Colonic mucosa (tissue), 4 donors: ENCODE results near the gene SLC10A7. TPM values are rescaled to one million over a fixed set of nuclear protein-coding genes. Genes with fewer than 3 reads are reported as not detected.

Experiments used
- DNase-seq: peaks from one replicate; pipeline ENCODE4 v3.0.0-alpha.2; 2020
- H3K27ac ChIP-seq: fragments of 200-600 bp; one replicate; pipeline ENCODE4 v1.8.0; 2021
- H3K27me3 ChIP-seq: fragments of 200-600 bp; one replicate; pipeline ENCODE4 v1.8.0; 2021
- H3K36me3 ChIP-seq: fragments of 200-600 bp; one replicate; pipeline ENCODE4 v1.8.0; 2021
- H3K4me1 ChIP-seq: fragments of 200-600 bp; one replicate; pipeline ENCODE4 v1.8.0; 2021; ENCODE audit warnings: mild to moderate bottlenecking
- H3K4me3 ChIP-seq: fragments of 200-600 bp; one replicate; pipeline ENCODE4 v1.8.0; 2021
- H3K9ac ChIP-seq, 2 donors: one replicate each; pipeline ENCODE4 v1.7.0; 2013; ENCODE audit warnings: control low read depth in 2 of 2, low read depth in 2 of 2, low read length in 2 of 2
- H3K9me3 ChIP-seq: fragments of 200-600 bp; one replicate; pipeline ENCODE4 v1.8.0; 2021
- intact Hi-C: fragments of 100-400 bp; cut with DNase I; formaldehyde crosslinking; loops from one replicate; pipeline ENCODE4 v1.14.1; 2022
- total RNA-seq, 2 donors: library from RNA; stranded (reverse); fragmentation: NEBNext Ultra II Directional in 1 of 2; extraction: Animal tissue kit (Norgen Biotek cat#: 25700) in 1 of 2; gene quantifications; one replicate each; pipeline ENCODE4 v1.2.1, GENCODE V29; 2021
- TF ChIP-seq, protein P1 (sequence below): fragments of 200-600 bp; IDR thresholded peaks from one replicate; pipeline ENCODE4 v1.8.0; 2022; ENCODE audit warnings: antibody characterized with exemption, mild to moderate bottlenecking
- donor health status: healthy.
- donor health status: DM: no; HTN: no; CAD: no.
- donor health status: DM: no; HTN: no; CAD: no.

SLC10A7 gene
- total RNA-seq, 2 donors from 2014 or later: 17.4 to 19.2 TPM

DNA sequence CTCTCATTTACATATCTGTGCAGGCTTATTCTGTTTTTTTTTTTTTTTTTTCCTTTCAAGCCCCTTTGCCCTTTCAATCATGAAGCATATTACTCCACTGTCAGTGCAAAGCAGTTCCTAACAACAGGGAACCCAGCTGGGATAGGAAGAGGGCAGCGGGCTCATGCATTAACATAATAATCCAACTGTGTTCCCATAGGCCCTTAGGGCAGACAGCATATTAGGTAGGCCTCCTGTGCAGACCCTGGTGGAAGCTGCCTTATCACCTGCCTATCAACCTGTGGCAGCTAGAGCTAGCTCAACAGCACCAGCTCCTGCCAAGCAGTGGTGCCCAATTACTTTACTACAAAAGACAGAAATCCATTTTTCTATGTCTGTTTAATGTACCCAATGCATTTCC is 49.3 kb downstream of the SLC10A7 start:
- Histone ChIP-seq H3K9ac (no peak overlapping the region), H3K27ac (no peak overlapping the region), H3K27me3 (no peaks in the 10 kb centered on the region), H3K9me3 (no peaks in the 10 kb centered on the region), H3K4me1 (no peaks in the 10 kb centered on the region), H3K36me3 (no peaks in the 10 kb centered on the region), H3K4me3 (no peak overlapping the region)
- DNase-seq: no peak
- TF ChIP-seq, protein P1, sequence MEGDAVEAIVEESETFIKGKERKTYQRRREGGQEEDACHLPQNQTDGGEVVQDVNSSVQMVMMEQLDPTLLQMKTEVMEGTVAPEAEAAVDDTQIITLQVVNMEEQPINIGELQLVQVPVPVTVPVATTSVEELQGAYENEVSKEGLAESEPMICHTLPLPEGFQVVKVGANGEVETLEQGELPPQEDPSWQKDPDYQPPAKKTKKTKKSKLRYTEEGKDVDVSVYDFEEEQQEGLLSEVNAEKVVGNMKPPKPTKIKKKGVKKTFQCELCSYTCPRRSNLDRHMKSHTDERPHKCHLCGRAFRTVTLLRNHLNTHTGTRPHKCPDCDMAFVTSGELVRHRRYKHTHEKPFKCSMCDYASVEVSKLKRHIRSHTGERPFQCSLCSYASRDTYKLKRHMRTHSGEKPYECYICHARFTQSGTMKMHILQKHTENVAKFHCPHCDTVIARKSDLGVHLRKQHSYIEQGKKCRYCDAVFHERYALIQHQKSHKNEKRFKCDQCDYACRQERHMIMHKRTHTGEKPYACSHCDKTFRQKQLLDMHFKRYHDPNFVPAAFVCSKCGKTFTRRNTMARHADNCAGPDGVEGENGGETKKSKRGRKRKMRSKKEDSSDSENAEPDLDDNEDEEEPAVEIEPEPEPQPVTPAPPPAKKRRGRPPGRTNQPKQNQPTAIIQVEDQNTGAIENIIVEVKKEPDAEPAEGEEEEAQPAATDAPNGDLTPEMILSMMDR: no peak
- intact Hi-C loops: no loop called here

DNA sequence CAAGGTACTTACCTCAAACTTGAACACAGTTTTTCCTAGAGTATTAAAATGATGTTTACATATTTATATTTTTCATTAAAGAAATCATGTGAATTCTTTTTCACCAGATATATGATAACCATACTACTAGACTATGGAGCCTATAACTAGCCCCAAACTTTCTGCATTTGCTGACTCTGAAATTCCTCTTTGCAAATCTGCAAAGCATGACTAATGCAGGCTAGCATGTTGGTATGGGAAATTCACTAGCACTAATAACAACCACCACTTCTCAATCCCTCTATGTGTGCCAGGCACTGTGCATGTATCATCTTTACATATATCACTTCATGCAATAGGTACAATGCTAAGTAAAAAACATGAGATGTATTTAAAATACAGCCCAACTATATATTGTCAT is 51.1 kb downstream of the SLC10A7 start:
- intact Hi-C loops: no loop called here
- TF ChIP-seq, protein P1: no peak
- no peak overlapping the region for H3K4me3 ChIP-seq

DNA sequence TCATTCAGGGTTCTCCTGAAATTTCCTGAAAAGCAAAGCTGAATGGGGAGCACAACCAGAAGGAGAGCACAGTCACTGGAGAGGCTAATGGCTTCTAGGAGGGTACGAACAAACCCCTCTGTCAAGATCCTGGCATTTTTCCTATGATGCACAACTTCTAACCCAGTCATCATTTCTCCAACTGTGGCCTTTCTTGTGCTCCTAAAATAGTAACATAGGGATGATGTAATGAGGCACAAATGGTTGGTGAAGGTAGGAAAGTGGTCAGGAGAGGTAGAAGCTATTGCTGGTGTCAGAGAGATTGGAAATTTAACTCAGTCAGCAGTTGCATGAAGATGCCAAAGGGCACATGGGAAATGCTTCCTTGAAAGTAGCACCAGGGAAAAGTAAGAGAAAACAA is 52.7 kb downstream of the SLC10A7 start:
- no peaks in the 10 kb centered on the region for H3K27me3 ChIP-seq
- no peaks in the 10 kb centered on the region for H3K36me3 ChIP-seq
- no peak overlapping the region for H3K4me3 ChIP-seq
- no peak for DNase-seq
- H3K27ac ChIP-seq: no peak overlapping the region
- intact Hi-C loops: no loop called here
- TF ChIP-seq, protein P1: no peak
- H3K9me3 ChIP-seq: no peaks in the 10 kb centered on the region
- H3K4me1 ChIP-seq: no peaks in the 10 kb centered on the region
- H3K9ac ChIP-seq: no peak overlapping the region

More for the DNA sequence above, 51.1 kb downstream of the SLC10A7 start:
- no peaks in the 10 kb centered on the region for H3K36me3 ChIP-seq
- no peaks in the 10 kb centered on the region for H3K27me3 ChIP-seq
- DNase-seq: no peak
- H3K9ac ChIP-seq: no peak overlapping the region
- H3K9me3 ChIP-seq: no peaks in the 10 kb centered on the region
- H3K4me1 ChIP-seq: no peaks in the 10 kb centered on the region
- H3K27ac ChIP-seq: no peak overlapping the region

DNA sequence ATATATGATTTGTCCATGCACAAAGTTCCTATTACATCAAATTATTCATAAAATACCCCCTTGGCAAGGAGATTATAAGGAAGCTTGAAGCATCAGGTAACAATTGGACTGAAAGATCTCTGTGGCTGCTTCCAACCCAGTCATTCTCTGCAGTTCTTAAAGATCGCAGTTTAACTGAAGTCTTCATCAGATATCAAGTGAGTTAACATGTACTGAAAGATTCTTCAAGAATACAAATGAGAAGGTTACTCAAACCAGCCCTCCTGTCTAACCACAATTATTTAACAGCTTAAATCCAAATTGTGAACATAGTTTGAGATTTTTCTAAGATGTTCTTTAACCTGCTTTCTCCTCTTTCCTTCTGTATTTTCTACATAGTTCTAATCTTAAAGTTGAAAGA is 56.1 kb downstream of the SLC10A7 start:
- DNase-seq: no peak
- Histone ChIP-seq H3K27me3 (no peaks in the 10 kb centered on the region), H3K9me3 (no peaks in the 10 kb centered on the region), H3K36me3 (no peaks in the 10 kb centered on the region), H3K4me1 (no peaks in the 10 kb centered on the region), H3K9ac (no peak overlapping the region), H3K4me3 (no peak overlapping the region), H3K27ac (no peak overlapping the region)
- TF ChIP-seq, protein P1: no peak
- intact Hi-C loops: no loop called here

DNA sequence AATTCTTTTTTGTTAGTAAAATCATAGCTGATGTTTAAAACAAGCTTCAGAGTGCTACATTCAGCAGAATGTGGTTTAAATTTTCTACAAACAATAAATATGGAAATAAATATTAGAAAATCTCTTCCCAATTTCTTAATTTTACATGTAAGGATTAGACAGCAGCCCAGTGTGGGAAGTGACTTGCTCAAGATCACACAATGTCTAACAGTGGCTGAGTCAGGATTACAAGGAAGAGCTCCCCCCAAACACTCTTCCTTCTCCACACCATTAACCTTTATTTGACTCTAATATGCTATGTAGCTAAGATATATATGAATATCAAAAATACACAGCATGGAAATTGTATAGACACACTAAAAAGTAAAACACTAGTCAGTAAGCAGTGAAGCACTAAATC is 59.5 kb downstream of the SLC10A7 start:
- no peak for DNase-seq
- TF ChIP-seq, protein P1: no peak
- Histone ChIP-seq H3K4me1 (no peaks in the 10 kb centered on the region), H3K9me3 (no peaks in the 10 kb centered on the region), H3K27me3 (no peaks in the 10 kb centered on the region), H3K36me3 (no peaks in the 10 kb centered on the region), H3K4me3 (no peak overlapping the region), H3K27ac (no peak overlapping the region), H3K9ac (no peak overlapping the region)
- intact Hi-C loops: no loop called here

DNA sequence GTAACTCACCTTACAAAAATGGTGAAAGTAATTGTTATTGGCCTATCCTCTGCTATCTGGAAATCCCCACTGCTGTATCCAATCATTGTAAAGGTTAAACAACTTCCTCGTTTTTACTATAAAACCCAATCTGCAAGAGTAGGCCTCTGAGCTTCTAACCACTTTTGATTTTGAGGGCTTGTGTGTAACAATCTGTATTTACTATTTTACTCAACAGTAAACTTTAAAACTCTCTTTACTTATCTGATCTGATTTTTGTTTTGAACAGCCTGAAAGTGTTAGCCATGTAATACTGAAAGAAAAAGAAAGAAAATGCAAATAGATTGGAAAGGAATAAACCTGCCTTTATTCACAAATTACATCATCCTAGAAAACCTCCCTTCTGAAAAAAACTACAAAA is 63.1 kb downstream of the SLC10A7 start:
- Histone ChIP-seq H3K9me3 (no peaks in the 10 kb centered on the region), H3K4me1 (no peaks in the 10 kb centered on the region), H3K27ac (no peak overlapping the region), H3K36me3 (no peaks in the 10 kb centered on the region), H3K9ac (no peak overlapping the region), H3K4me3 (no peak overlapping the region), H3K27me3 (no peaks in the 10 kb centered on the region)
- TF ChIP-seq, protein P1: no peak
- no peak for DNase-seq
- intact Hi-C loops: no loop called here
